ENCODE data around the gene SBSN. TPM values are rescaled to one million over a fixed set of nuclear protein-coding genes. Genes with fewer than 3 reads are reported as not detected.

SBSN gene
- total RNA-seq, 6 experiments from 2014 or later, result 1.6 to 3.3 (median 2.0) TPM

GRCh38 chr19:35506011-35506410, 22.1 kb downstream of the SBSN start:
- peaks cover 75% of the 10 kb centered on the region for H3K27me3 Mint-ChIP-seq (ENCODE audit: insufficient read depth)

GRCh38 chr19:35502751-35503150, 25.4 kb downstream of the SBSN start:
- no peak for TF ChIP-seq CTCF (IDR thresholded peaks at IDR 0.05)
- no peak for DNase-seq
- H3K36me3 Mint-ChIP-seq (ENCODE audit: low read depth), result no peaks in the 10 kb centered on the region
- H3K27ac Mint-ChIP-seq, result no peak overlapping the region
- no peaks in the 10 kb centered on the region for H3K4me1 Mint-ChIP-seq (ENCODE audit: low read depth)
- no peaks in the 10 kb centered on the region for H3K9me3 Mint-ChIP-seq
- H3K27me3 Mint-ChIP-seq (ENCODE audit: insufficient read depth), result peaks cover 71% of the 10 kb centered on the region
- no peak overlapping the region for H3K4me3 Mint-ChIP-seq

More at GRCh38 chr19:35506011-35506410, 22.1 kb downstream of the SBSN start:
- no peak for DNase-seq
- Mint-ChIP-seq H3K4me1 (ENCODE audit: low read depth) (no peaks in the 10 kb centered on the region; the same call in 1 of the 2 replicates), H3K4me3 (no peak overlapping the region), H3K27ac (no peak overlapping the region), H3K9me3 (no peaks in the 10 kb centered on the region), H3K36me3 (ENCODE audit: low read depth) (no peaks in the 10 kb centered on the region)
- TF ChIP-seq CTCF (IDR thresholded peaks at IDR 0.05), result no peak

GRCh38 chr19:35501684-35502083, 26.4 kb downstream of the SBSN start:
- no peak overlapping the region for H3K4me3 Mint-ChIP-seq
- no peak overlapping the region for H3K27ac Mint-ChIP-seq
- H3K27me3 Mint-ChIP-seq (ENCODE audit: insufficient read depth), result peaks cover 61% of the 10 kb centered on the region
- H3K9me3 Mint-ChIP-seq, result no peaks in the 10 kb centered on the region
- TF ChIP-seq CTCF (IDR thresholded peaks at IDR 0.05), result no peak
- no peaks in the 10 kb centered on the region for H3K4me1 Mint-ChIP-seq (ENCODE audit: low read depth)
- DNase-seq, result no peak
- no peaks in the 10 kb centered on the region for H3K36me3 Mint-ChIP-seq (ENCODE audit: low read depth)

- H3K9me3 Mint-ChIP-seq, result no peaks in the 10 kb centered on the region
- no peaks in the 10 kb centered on the region for H3K4me1 Mint-ChIP-seq (ENCODE audit: low read depth)
- H3K4me3 Mint-ChIP-seq, result no peak overlapping the region
- no peaks in the 10 kb centered on the region for H3K36me3 Mint-ChIP-seq (ENCODE audit: low read depth)
- TF ChIP-seq CTCF (IDR thresholded peaks at IDR 0.05), result no peak
- DNase-seq, result no peak
- H3K27ac Mint-ChIP-seq, result no peak overlapping the region
- peaks cover 52% of the 10 kb centered on the region for H3K27me3 Mint-ChIP-seq (ENCODE audit: insufficient read depth)
Observed at GRCh38 chr19:35500611-35501010, 27.5 kb downstream of the SBSN start.

GRCh38 chr19:35498984-35499527, 29.1 kb downstream of the SBSN start:
- Mint-ChIP-seq H3K4me3 (no peak overlapping the region), H3K27me3 (ENCODE audit: insufficient read depth) (peaks cover 52% of the 10 kb centered on the region), H3K9me3 (no peaks in the 10 kb centered on the region), H3K4me1 (ENCODE audit: low read depth) (no peaks in the 10 kb centered on the region), H3K27ac (no peak overlapping the region), H3K36me3 (ENCODE audit: low read depth) (no peaks in the 10 kb centered on the region)
- no peak for TF ChIP-seq CTCF (IDR thresholded peaks at IDR 0.05)
- DNase-seq, result no peak

GRCh38 chr19:35498220-35498619, 29.9 kb downstream of the SBSN start:
- H3K27me3 Mint-ChIP-seq (ENCODE audit: insufficient read depth), result peaks cover 52% of the 10 kb centered on the region

More at GRCh38 chr19:35498220-35498619, 29.9 kb downstream of the SBSN start:
- Mint-ChIP-seq H3K9me3 (no peaks in the 10 kb centered on the region), H3K27ac (no peak overlapping the region), H3K4me3 (no peak overlapping the region), H3K4me1 (ENCODE audit: low read depth) (no peaks in the 10 kb centered on the region), H3K36me3 (ENCODE audit: low read depth) (no peaks in the 10 kb centered on the region)
- no peak for TF ChIP-seq CTCF (IDR thresholded peaks at IDR 0.05)
- no peak for DNase-seq

Data from HFFc6 (cell line).